K562 (cell line): ENCODE measurements around the gene NINL. TPM values are rescaled to one million over a fixed set of nuclear protein-coding genes. Genes with fewer than 3 reads are reported as not detected.
A peak's percentile ranks its signal among the peaks of the same experiment; 100 is the strongest.

Source experiments
- C11orf30 ChIP-seq: fragments of 450-650 bp; IDR thresholded peaks from 2 replicates; pipeline ENCODE4 v1.6.1; 2016; ENCODE audit warnings: low read depth, mild to moderate bottlenecking
- CBX1 ChIP-seq: sonication (generic); IDR thresholded peaks from 2 replicates; pipeline ENCODE4 v1.6.1; 2016; ENCODE audit warnings: antibody characterized with exemption, low read depth, mild to moderate bottlenecking
- ETS2 ChIP-seq: IDR thresholded peaks from 2 replicates; pipeline ENCODE4 v1.6.1; 2016; ENCODE audit warnings: borderline replicate concordance, missing genetic modification characterization, mild to moderate bottlenecking, moderate library complexity, missing compliant biosample characterization; ENCODE audit not compliant: poor library complexity, severe bottlenecking
- FOXJ2 ChIP-seq: fragments of 200-800 bp; sonication (Bioruptor generic); IDR thresholded peaks from 2 replicates; pipeline ENCODE4 v1.6.1; 2016; ENCODE audit warnings: missing genetic modification characterization, missing compliant biosample characterization
- GTF3C2 ChIP-seq: IDR thresholded peaks from 3 replicates; pipeline ENCODE4 v1.6.1; 2011; ENCODE audit warnings: borderline replicate concordance, mild to moderate bottlenecking, moderate library complexity; ENCODE audit not compliant: insufficient read length; ENCODE audit errors: extremely low read depth
- HMG20B ChIP-seq: fragments of 250-450 bp; sonication (Bioruptor Pico); IDR thresholded peaks from 2 replicates; pipeline ENCODE4 v1.5.0; 2021; ENCODE audit warnings: mild to moderate bottlenecking
- HMGXB4 ChIP-seq: sonication (generic); formaldehyde crosslinking; IDR thresholded peaks from 2 replicates; pipeline ENCODE4 v1.8.1; 2023; ENCODE audit warnings: mild to moderate bottlenecking, missing genetic modification reagents
- KDM5B ChIP-seq: fragments of 200-600 bp; sonication (generic); IDR thresholded peaks from 2 replicates; pipeline ENCODE4 v1.6.1; 2012; ENCODE audit warnings: low read depth, mild to moderate bottlenecking, moderate library complexity, low read length, control low read depth, inconsistent platforms; ENCODE audit not compliant: insufficient replicate concordance
- MTA3 ChIP-seq: fragments of 450-650 bp; formaldehyde crosslinking; IDR thresholded peaks from 2 replicates; pipeline ENCODE4 v1.6.1; 2017; ENCODE audit warnings: mild to moderate bottlenecking, borderline replicate concordance
- NFE2 ChIP-seq: IDR thresholded peaks from 2 replicates; pipeline ENCODE4 v1.6.1; 2014; ENCODE audit warnings: antibody characterized with exemption, low read depth
- NFIC ChIP-seq: fragments of 450-650 bp; IDR thresholded peaks from 2 replicates; pipeline ENCODE4 v1.6.1; 2017; ENCODE audit warnings: mild to moderate bottlenecking, inconsistent platforms
- NR4A1 ChIP-seq, 2 experiments: fragments of 250-450 bp in 1 of 2; fragments of 450-650 bp in 1 of 2; sonication (Bioruptor Pico) in 1 of 2; IDR thresholded peaks; 2 replicates each; pipeline versions ENCODE4 v1.4.0 to v1.6.1; 2016 to 2020; ENCODE audit warnings: mild to moderate bottlenecking in 2 of 2, missing compliant biosample characterization in 1 of 2, missing genetic modification characterization in 1 of 2, moderate library complexity in 1 of 2
- PHF20 ChIP-seq: fragments of 450-650 bp; IDR thresholded peaks from 2 replicates; pipeline ENCODE4 v1.6.1; 2018; ENCODE audit not compliant: partially characterized antibody
- POLR2H ChIP-seq: IDR thresholded peaks from 2 replicates; pipeline ENCODE4 v1.6.1; 2016; ENCODE audit warnings: missing genetic modification characterization, low read depth, mild to moderate bottlenecking, control low read depth, missing compliant biosample characterization, moderate library complexity
- RFX7 ChIP-seq: fragments of 250-450 bp; sonication (Bioruptor Pico); IDR thresholded peaks from 2 replicates; pipeline ENCODE4 v1.5.1; 2021; ENCODE audit warnings: mild to moderate bottlenecking
- SAFB2 ChIP-seq: fragments of 200-400 bp; formaldehyde crosslinking; IDR thresholded peaks from 2 replicates; pipeline ENCODE4 v1.6.1; 2018; ENCODE audit warnings: borderline replicate concordance, low read length, low read depth, moderate library complexity; ENCODE audit not compliant: severe bottlenecking
- SMAD2 ChIP-seq: fragments of 150-350 bp; IDR thresholded peaks from 2 replicates; pipeline ENCODE4 v1.6.1; 2014; ENCODE audit warnings: low read depth, mild to moderate bottlenecking, low read length
- SMARCA5 ChIP-seq: fragments of 450-650 bp; IDR thresholded peaks from 2 replicates; pipeline ENCODE4 v1.6.1; 2016
- TRIM28 ChIP-seq: fragments of 450-650 bp; IDR thresholded peaks from 2 replicates; pipeline ENCODE4 v1.6.1; 2017
- ZKSCAN1 ChIP-seq: fragments of 150-350 bp; IDR thresholded peaks from 2 replicates; pipeline ENCODE4 v1.6.1; 2016; ENCODE audit warnings: low read depth, low read length
- ZNF3 ChIP-seq: fragments of 250-450 bp; sonication (Bioruptor Pico); IDR thresholded peaks from 2 replicates; pipeline ENCODE4 v1.5.0; 2021; ENCODE audit warnings: mild to moderate bottlenecking, moderate library complexity
- ZNF511 ChIP-seq: sonication (generic); formaldehyde crosslinking; IDR thresholded peaks from 2 replicates; pipeline ENCODE4 v1.8.0; 2022; ENCODE audit warnings: mild to moderate bottlenecking, missing genetic modification reagents
- ZNF583 ChIP-seq: fragments of 250-450 bp; sonication (Bioruptor Pico); IDR thresholded peaks from 2 replicates; pipeline ENCODE4 v1.4.0; 2020
- ZNF644 ChIP-seq: fragments of 200-800 bp; sonication (Bioruptor generic); IDR thresholded peaks from 2 replicates; pipeline ENCODE4 v1.6.1; 2016; ENCODE audit warnings: low read depth, missing genetic modification characterization, missing compliant biosample characterization
- polyA plus RNA-seq, 8 experiments: library from polyadenylated mRNA; depleted of rRNA in 4 of 8; stranded (reverse) in 5 of 8; unstranded in 3 of 8; fragments of >200 nt; fragmentation: Nextera tagmentation in 2 of 8; fragmentation: Illumina TruSeq in 1 of 8; extraction: Ambion mirVana in 2 of 8; extraction: Trizol in 1 of 8; gene quantifications; 2 replicates each; pipeline versions ENCODE4 v1.2.1 to v1.2.3, GENCODE V29; 2011 to 2014; ENCODE audit warnings: inconsistent platforms in 1 of 8, missing spikeins in 1 of 8
- total RNA-seq, 7 experiments: library from RNA; depleted of rRNA in 6 of 7; stranded (reverse); fragments of >200 nt in 6 of 7; fragmentation: Illumina TruSeq in 2 of 7; extraction: Trizol in 2 of 7; gene quantifications; 2 replicates each; pipeline versions ENCODE4 v1.2.1 to v1.2.3, GENCODE V29; 2011 to 2021; ENCODE audit warnings: low replicate concordance in 1 of 7

Gene NINL
- total and polyA plus RNA-seq, 9 of the 15 experiments (the other 6 are each of a cell fraction or from before 2014, with no cell fraction given), result 0.03 to 0.22 (median 0.05) TPM; not detected in 5

- no peak for TF ChIP-seq HMGXB4 (CRISPR knock-in tag)
- TF ChIP-seq ETS2 (tag), result no peak
- no peak for TF ChIP-seq SMARCA5
- TF ChIP-seq ZKSCAN1, result no peak
- TF ChIP-seq SAFB2, result no peak
- no peak for TF ChIP-seq ZNF583 (CRISPR knock-in tag)
- TF ChIP-seq C11orf30, result peak; percentile 86
- no peak for TF ChIP-seq RFX7 (CRISPR knock-in tag)
- peak; percentile 42; the same call in 1 of the 2 replicates for TF ChIP-seq ZNF511 (CRISPR knock-in tag)
- TF ChIP-seq HMG20B (CRISPR knock-in tag), result no peak
- no peak for TF ChIP-seq ZNF644 (tag)
- TF ChIP-seq CBX1, result peak; percentile 49; the same call in 1 of the 2 replicates
- peak; percentile 76 for TF ChIP-seq KDM5B
- TF ChIP-seq ZNF3, result no peak
- no peak for TF ChIP-seq FOXJ2 (tag)
- TF ChIP-seq SMAD2, result no peak
- TF ChIP-seq NR4A1 (CRISPR knock-in tag; IDR thresholded peaks at IDR 0.05), result no peak
- no peak for TF ChIP-seq NR4A1 (tag; IDR thresholded peaks at IDR 0.05)
- peak; percentile 98 for TF ChIP-seq MTA3
- TF ChIP-seq PHF20, result peak; percentile 50
- TF ChIP-seq NFIC, result no peak; the same call in 1 of the 2 replicates
- no peak for TF ChIP-seq TRIM28
- TF ChIP-seq GTF3C2, result no peak
- TF ChIP-seq POLR2H, result peak; percentile 64
- no peak for TF ChIP-seq NFE2
Observed at GRCh38 chr20:25407311-25408169, 177.8 kb downstream of the NINL start, which contains the start of gene GINS1 (continued).
